ENCODE measurements around the gene CNTD1. TPM values are rescaled to one million over a fixed set of nuclear protein-coding genes. Genes with fewer than 3 reads are reported as not detected.

The CNTD1 gene
- total and polyA plus RNA-seq, 2 experiments from 2014 or later = 1.2 to 2.4 TPM

- Histone ChIP-seq H2AFZ (peak overlapping the region; percentile 92), H3K27me3 (no peaks in the 10 kb centered on the region), H4K20me1 (ENCODE audit: insufficient read depth, poor library complexity, severe bottlenecking) (no peaks in the 10 kb centered on the region), H3K9me2 (replicated peaks; ENCODE audit: insufficient read depth) (no peaks in the 10 kb centered on the region), H3K36me3 (replicated peaks; ENCODE audit: insufficient read depth, low read depth) (no peaks in the 10 kb centered on the region), H3K4me1 (ENCODE audit: insufficient read depth) (peaks cover 6% of the 10 kb centered on the region), H3K4me2 (peak overlapping the region; percentile 88), H3K9me3 (ENCODE audit: low read depth) (no peaks in the 10 kb centered on the region), H3K79me2 (peaks cover 37% of the 10 kb centered on the region), H3K4me3 (peak overlapping the region; percentile 47), H3K27ac (peak overlapping the region; percentile 89)
- no peak for TF ChIP-seq EZH2 (IDR thresholded peaks at IDR 0.05; ENCODE audit: borderline replicate concordance)
- peak; percentile 28 for DNase-seq (ENCODE audit: low spot score)
- WGBS (ENCODE audit: low lambda C conversion rate, missing lambda C conversion rate) = 6% methylated on average over 18 of the region's 18 CpGs
These were observed 35.2 kb downstream of the CNTD1 start for GRCh38 chr17:42833767-42834422.

- no peak for DNase-seq (ENCODE audit: low spot score)
- no peaks in the 10 kb centered on the region for H4K20me1 ChIP-seq (ENCODE audit: insufficient read depth, poor library complexity, severe bottlenecking)
- WGBS (ENCODE audit: low lambda C conversion rate, missing lambda C conversion rate) = 97% methylated on average over 6 of the region's 6 CpGs
- H3K4me3 ChIP-seq = no peak overlapping the region
- no peak overlapping the region for H3K27ac ChIP-seq
- H2AFZ ChIP-seq = no peak overlapping the region
- no peaks in the 10 kb centered on the region for H3K36me3 ChIP-seq (replicated peaks; ENCODE audit: insufficient read depth, low read depth)
- H3K9me2 ChIP-seq (replicated peaks; ENCODE audit: insufficient read depth) = no peaks in the 10 kb centered on the region
- peaks cover 6% of the 10 kb centered on the region for H3K4me1 ChIP-seq (ENCODE audit: insufficient read depth)
- peaks cover 37% of the 10 kb centered on the region for H3K79me2 ChIP-seq
- no peaks in the 10 kb centered on the region for H3K27me3 ChIP-seq
- no peak for TF ChIP-seq EZH2phosphoT487 (IDR thresholded peaks at IDR 0.05; ENCODE audit: low read depth, severe bottlenecking, unreplicated experiment)
- TF ChIP-seq CTCF (IDR thresholded peaks at IDR 0.05; ENCODE audit: poor library complexity) = no peak
- TF ChIP-seq EZH2 (IDR thresholded peaks at IDR 0.05; ENCODE audit: borderline replicate concordance) = no peak
- H3K9me3 ChIP-seq (ENCODE audit: low read depth) = no peaks in the 10 kb centered on the region
- H3K4me2 ChIP-seq = no peak overlapping the region
These were observed 37.1 kb downstream of the CNTD1 start for GRCh38 chr17:42835732-42836131.

GRCh38 chr17:42841975-42842685 is 43.5 kb downstream of the CNTD1 start:
- no peaks in the 10 kb centered on the region for H3K9me3 ChIP-seq (ENCODE audit: low read depth)
- no peaks in the 10 kb centered on the region for H3K9me2 ChIP-seq (replicated peaks; ENCODE audit: insufficient read depth)
- no peaks in the 10 kb centered on the region for H3K36me3 ChIP-seq (replicated peaks; ENCODE audit: insufficient read depth, low read depth)
- no peak for DNase-seq (ENCODE audit: low spot score)
- no peaks in the 10 kb centered on the region for H3K79me2 ChIP-seq
- H3K4me1 ChIP-seq (ENCODE audit: insufficient read depth) = no peaks in the 10 kb centered on the region
- no peak overlapping the region for H3K4me2 ChIP-seq
- no peak overlapping the region for H2AFZ ChIP-seq
- H4K20me1 ChIP-seq (ENCODE audit: insufficient read depth, poor library complexity, severe bottlenecking) = no peaks in the 10 kb centered on the region
- no peak overlapping the region for H3K4me3 ChIP-seq
- H3K27me3 ChIP-seq = no peaks in the 10 kb centered on the region
- H3K27ac ChIP-seq = no peak overlapping the region
- TF ChIP-seq EZH2phosphoT487 (IDR thresholded peaks at IDR 0.05; ENCODE audit: low read depth, severe bottlenecking, unreplicated experiment) (no peak), CTCF (IDR thresholded peaks at IDR 0.05; ENCODE audit: poor library complexity) (no peak), EZH2 (IDR thresholded peaks at IDR 0.05; ENCODE audit: borderline replicate concordance) (no peak)
- 88% methylated on average over 11 of the region's 11 CpGs for WGBS (ENCODE audit: low lambda C conversion rate, missing lambda C conversion rate)

GRCh38 chr17:42843358-42843934 is 44.8 kb downstream of the CNTD1 start:
- no peaks in the 10 kb centered on the region for H3K9me3 ChIP-seq (ENCODE audit: low read depth)
- no peaks in the 10 kb centered on the region for H4K20me1 ChIP-seq (ENCODE audit: insufficient read depth, poor library complexity, severe bottlenecking)
- no peaks in the 10 kb centered on the region for H3K4me1 ChIP-seq (ENCODE audit: insufficient read depth)

More at GRCh38 chr17:42843358-42843934, 44.8 kb downstream of the CNTD1 start:
- Histone ChIP-seq H3K4me2 (no peak overlapping the region), H2AFZ (no peak overlapping the region), H3K36me3 (replicated peaks; ENCODE audit: insufficient read depth, low read depth) (no peaks in the 10 kb centered on the region), H3K9me2 (replicated peaks; ENCODE audit: insufficient read depth) (no peaks in the 10 kb centered on the region), H3K79me2 (no peaks in the 10 kb centered on the region), H3K27ac (no peak overlapping the region), H3K27me3 (no peaks in the 10 kb centered on the region), H3K4me3 (no peak overlapping the region)
- DNase-seq (ENCODE audit: low spot score) = peak; percentile 80
- peak; percentile 85 for TF ChIP-seq CTCF (IDR thresholded peaks at IDR 0.05; ENCODE audit: poor library complexity)
- TF ChIP-seq EZH2phosphoT487 (IDR thresholded peaks at IDR 0.05; ENCODE audit: low read depth, severe bottlenecking, unreplicated experiment) = no peak
- TF ChIP-seq EZH2 (IDR thresholded peaks at IDR 0.05; ENCODE audit: borderline replicate concordance) = no peak
- 45% methylated on average over 6 of the region's 6 CpGs for WGBS (ENCODE audit: low lambda C conversion rate, missing lambda C conversion rate)

Measured in hepatocyte (in vitro differentiated cells).